Endodermal cell (in vitro differentiated cells): ENCODE results near the gene PAXX. TPM values are rescaled to one million over a fixed set of nuclear protein-coding genes. Genes with fewer than 3 reads are reported as not detected.

ENCODE experiments used
- DNase-seq: peaks from one replicate; pipeline ENCODE4 v3.0.0-alpha.2; 2017
- H3K27ac ChIP-seq: 2 replicates; pipeline ENCODE4 v1.5.1; 2013; ENCODE audit warnings: mild to moderate bottlenecking, low read depth, low read length, moderate library complexity
- H3K27me3 ChIP-seq: 2 replicates; pipeline ENCODE4 v1.6.1; 2013; ENCODE audit warnings: mild to moderate bottlenecking, low read length, moderate library complexity; ENCODE audit not compliant: insufficient read depth, control insufficient read depth, poor library complexity, severe bottlenecking
- H3K36me3 ChIP-seq: 2 replicates; pipeline ENCODE4 v1.7.0; 2013; ENCODE audit warnings: mild to moderate bottlenecking, low read length, moderate library complexity; ENCODE audit not compliant: control insufficient read depth, insufficient read depth
- H3K4me1 ChIP-seq: one replicate; pipeline ENCODE4 v1.7.0; 2013; ENCODE audit warnings: low read length; ENCODE audit not compliant: control insufficient read depth, insufficient read depth
- H3K4me3 ChIP-seq: 2 replicates; pipeline ENCODE4 v1.5.1; 2013; ENCODE audit warnings: mild to moderate bottlenecking, low read length, moderate library complexity
- H3K9ac ChIP-seq: 2 replicates; pipeline ENCODE4 v1.6.1; 2013; ENCODE audit warnings: mild to moderate bottlenecking, low read length, moderate library complexity; ENCODE audit not compliant: poor library complexity, severe bottlenecking; ENCODE audit errors: extremely low read depth
- H3K9me3 ChIP-seq: 2 replicates; pipeline ENCODE4 v1.6.1; 2013; ENCODE audit warnings: mild to moderate bottlenecking, low read length, moderate library complexity; ENCODE audit not compliant: control insufficient read depth
- H3K27ac Mint-ChIP-seq: 2 replicates; pipeline ENCODE4 v1.8.0; 2020; ENCODE audit warnings: mixed read lengths
- H3K27me3 Mint-ChIP-seq: 2 replicates; pipeline ENCODE4 v1.8.0; 2021; ENCODE audit warnings: mild to moderate bottlenecking, mixed read lengths; ENCODE audit not compliant: insufficient read depth
- H3K36me3 Mint-ChIP-seq: 2 replicates; pipeline ENCODE4 v1.8.0; 2020; ENCODE audit warnings: low read depth, mixed read lengths
- H3K4me1 Mint-ChIP-seq: 2 replicates; pipeline ENCODE4 v1.8.0; 2020; ENCODE audit warnings: mixed read lengths
- H3K4me3 Mint-ChIP-seq: 2 replicates; pipeline ENCODE4 v1.8.0; 2020; ENCODE audit warnings: mild to moderate bottlenecking, moderate library complexity, mixed read lengths
- H3K9me3 Mint-ChIP-seq: 2 replicates; pipeline ENCODE4 v1.8.0; 2020; ENCODE audit warnings: mild to moderate bottlenecking, mixed read lengths
- CTCF ChIP-seq: fragments of 200-600 bp; sonication (generic); conservative IDR thresholded peaks from 2 replicates; pipeline ENCODE4 v1.5.0; 2021; ENCODE audit warnings: antibody characterized with exemption, mild to moderate bottlenecking
- WGBS, 2 experiments: methylation state at CpG; one replicate each; pipeline versions ENCODE4 v1.1.5 to v1.1.7; 2013; ENCODE audit warnings: missing lambda C conversion rate in 2 of 2, mixed read lengths in 1 of 2; ENCODE audit not compliant: insufficient coverage in 1 of 2, insufficient read length in 1 of 2; 5-methylcytosine and 5-hydroxymethylcytosine counted together
- total RNA-seq, 2 donors: library from RNA; stranded (reverse); fragmentation: NEBNext Ultra II Directional in 1 of 2; extraction: Animal tissue kit (Norgen Biotek cat#: 25700) in 1 of 2; gene quantifications; 2 replicates in 1 of 2; 3 replicates in 1 of 2; pipeline ENCODE4 v1.2.1, GENCODE V29; 2021

Gene PAXX
- total RNA-seq, 2 donors from 2014 or later: 58.3 to 66.7 TPM

GRCh38 chr9:136945333-136946227, 46.6 kb upstream of the PAXX start:
- Histone ChIP-seq H3K4me1 (peaks cover 3% of the 10 kb centered on the region), H3K9me3 (no peaks in the 10 kb centered on the region), H3K4me3 (no peak overlapping the region), H3K36me3 (peaks cover 22% of the 10 kb centered on the region), H3K9ac (no peak overlapping the region), H3K27me3 (no peaks in the 10 kb centered on the region), H3K27ac (no peak overlapping the region)
- no peak for TF ChIP-seq CTCF
- Mint-ChIP-seq H3K36me3 (peaks cover 14% of the 10 kb centered on the region), H3K27ac (no peak overlapping the region), H3K4me1 (peaks cover 7% of the 10 kb centered on the region), H3K9me3 (no peaks in the 10 kb centered on the region), H3K27me3 (no peaks in the 10 kb centered on the region), H3K4me3 (no peak overlapping the region)
- WGBS, 2 experiments: 90 to 91% methylated on average over 17 to 30 of the region's 30 CpGs
- DNase-seq: no peak

GRCh38 chr9:136946228-136947027, 45.8 kb upstream of the PAXX start:
- Histone ChIP-seq H3K27ac (no peak overlapping the region), H3K9ac (no peak overlapping the region), H3K9me3 (no peaks in the 10 kb centered on the region), H3K36me3 (peaks cover 16% of the 10 kb centered on the region), H3K4me1 (peaks cover 3% of the 10 kb centered on the region), H3K4me3 (no peak overlapping the region), H3K27me3 (no peaks in the 10 kb centered on the region)
- Mint-ChIP-seq H3K4me1 (peaks cover 8% of the 10 kb centered on the region), H3K9me3 (no peaks in the 10 kb centered on the region), H3K27me3 (no peaks in the 10 kb centered on the region), H3K4me3 (no peak overlapping the region), H3K36me3 (peaks cover 10% of the 10 kb centered on the region), H3K27ac (no peak overlapping the region)
- no peak for DNase-seq
- WGBS, 2 experiments: 89 to 92% methylated on average over 8 to 27 of the region's 27 CpGs
- TF ChIP-seq CTCF: no peak

- H3K36me3 Mint-ChIP-seq: peaks cover 5% of the 10 kb centered on the region
- no peaks in the 10 kb centered on the region for H3K9me3 ChIP-seq
- H3K4me3 Mint-ChIP-seq: no peak overlapping the region
- no peak for TF ChIP-seq CTCF
- no peaks in the 10 kb centered on the region for H3K9me3 Mint-ChIP-seq
- no peak for DNase-seq
- H3K27ac ChIP-seq: no peak overlapping the region
- H3K9ac ChIP-seq: no peak overlapping the region
- H3K27ac Mint-ChIP-seq: no peak overlapping the region
- H3K27me3 Mint-ChIP-seq: no peaks in the 10 kb centered on the region
- peaks cover 3% of the 10 kb centered on the region for H3K4me1 ChIP-seq
- no peaks in the 10 kb centered on the region for H3K27me3 ChIP-seq
- WGBS, 2 experiments: 73 to 84% methylated on average over 14 to 26 of the region's 26 CpGs
- no peak overlapping the region for H3K4me3 ChIP-seq
- H3K4me1 Mint-ChIP-seq: peaks cover 8% of the 10 kb centered on the region
- peaks cover 8% of the 10 kb centered on the region for H3K36me3 ChIP-seq
Observed at GRCh38 chr9:136947028-136947891, 45.0 kb upstream of the PAXX start.
